HepG2 (cell line): ENCODE measurements around the gene AGRN. TPM values are rescaled to one million over a fixed set of nuclear protein-coding genes. Genes with fewer than 3 reads are reported as not detected.

ENCODE experiments used
- AHR ChIP-seq: IDR thresholded peaks from 2 replicates; pipeline ENCODE4 v1.6.1; 2018; ENCODE audit warnings: missing genetic modification reagents, missing compliant biosample characterization
- AKNA ChIP-seq: sonication (generic); formaldehyde crosslinking; IDR thresholded peaks from 2 replicates; pipeline ENCODE4 v1.4.0; 2020; ENCODE audit warnings: missing genetic modification reagents, borderline replicate concordance
- HDAC1 ChIP-seq: sonication (generic); formaldehyde crosslinking; IDR thresholded peaks from 2 replicates; pipeline ENCODE4 v1.5.1; 2020; ENCODE audit warnings: mild to moderate bottlenecking, missing genetic modification reagents
- IKZF4 ChIP-seq: sonication (generic); formaldehyde crosslinking; IDR thresholded peaks from 2 replicates; pipeline ENCODE4 v1.5.1; 2020; ENCODE audit warnings: borderline replicate concordance, mild to moderate bottlenecking, low read depth, missing genetic modification reagents; ENCODE audit errors: not compliant biosample characterization
- MAF1 ChIP-seq: sonication (generic); formaldehyde crosslinking; IDR thresholded peaks from 2 replicates; pipeline ENCODE4 v1.5.0; 2020; ENCODE audit warnings: missing genetic modification reagents, borderline replicate concordance
- MBD4 ChIP-seq: IDR thresholded peaks from 2 replicates; pipeline ENCODE4 v1.6.1; 2012; ENCODE audit warnings: low read length, inconsistent platforms, borderline replicate concordance
- MTA1 ChIP-seq: sonication (generic); formaldehyde crosslinking; IDR thresholded peaks from 2 replicates; pipeline ENCODE4 v1.4.0; 2020; ENCODE audit warnings: missing genetic modification reagents, mild to moderate bottlenecking, borderline replicate concordance
- NCOA5 ChIP-seq: sonication (generic); formaldehyde crosslinking; IDR thresholded peaks from 2 replicates; pipeline ENCODE4 v1.4.0; 2020; ENCODE audit warnings: missing genetic modification reagents
- PHF5A ChIP-seq: IDR thresholded peaks from one replicate; pipeline ENCODE4 v1.6.1; 2018; ENCODE audit warnings: low read depth, missing genetic modification reagents; ENCODE audit not compliant: unreplicated experiment
- SMAD1 ChIP-seq: sonication (generic); formaldehyde crosslinking; IDR thresholded peaks from 2 replicates; pipeline ENCODE4 v1.4.0; 2020; ENCODE audit warnings: missing genetic modification reagents, low read depth, mild to moderate bottlenecking, borderline replicate concordance
- ZBTB8A ChIP-seq: sonication (generic); formaldehyde crosslinking; IDR thresholded peaks from 2 replicates; pipeline ENCODE4 v1.4.0; 2020; ENCODE audit warnings: mild to moderate bottlenecking, low read depth, missing genetic modification reagents, borderline replicate concordance
- ZNF230 ChIP-seq: sonication (generic); formaldehyde crosslinking; IDR thresholded peaks from 2 replicates; pipeline ENCODE4 v1.4.0; 2020; ENCODE audit warnings: mild to moderate bottlenecking, missing genetic modification reagents
- ZNF318 ChIP-seq: sonication (generic); formaldehyde crosslinking; IDR thresholded peaks from 2 replicates; pipeline ENCODE4 v1.4.0; 2020; ENCODE audit warnings: mild to moderate bottlenecking, missing genetic modification reagents
- ZNF329 ChIP-seq: sonication (generic); formaldehyde crosslinking; IDR thresholded peaks from 2 replicates; pipeline ENCODE4 v1.9.0; 2021; ENCODE audit warnings: low read depth, mild to moderate bottlenecking, missing genetic modification reagents
- ZNF563 ChIP-seq: sonication (generic); formaldehyde crosslinking; IDR thresholded peaks from 2 replicates; pipeline ENCODE4 v1.8.0; 2022; ENCODE audit warnings: mild to moderate bottlenecking, moderate library complexity, missing genetic modification reagents
- polyA plus RNA-seq, 8 experiments: library from polyadenylated mRNA; depleted of rRNA in 3 of 8; stranded (reverse) in 7 of 8; unstranded in 1 of 8; fragments of >200 nt; fragmentation: Illumina TruSeq in 4 of 8; extraction: Trizol in 4 of 8; gene quantifications; 2 replicates each; pipeline versions ENCODE4 v1.2.1 to v1.2.3, GENCODE V29; 2011 to 2016; ENCODE audit warnings: low read depth in 4 of 8, missing spikeins in 1 of 8, mixed read lengths in 1 of 8; ENCODE audit not compliant: insufficient read depth in 1 of 8
- total RNA-seq, 5 experiments: library from RNA; depleted of rRNA; stranded (reverse); fragments of >200 nt; fragmentation: Illumina TruSeq; extraction: Trizol; gene quantifications; 2 replicates each; pipeline ENCODE4 v1.2.3, GENCODE V29; 2016; ENCODE audit warnings: low read depth in 1 of 5

Gene AGRN
- total and polyA plus RNA-seq, 2 of the 13 experiments (the other 11 are each of a cell fraction or from before 2014, with no cell fraction given): 29.8 to 65.2 TPM

- TF ChIP-seq MAF1 (no peak), MTA1 (CRISPR knock-in tag) (peak; percentile 54; the same call in 1 of the 2 replicates), NCOA5 (no peak), ZNF318 (CRISPR knock-in tag) (no peak), ZNF329 (no peak), ZBTB8A (CRISPR knock-in tag) (no peak), PHF5A (no peak), MBD4 (no peak), AHR (no peak), IKZF4 (no peak), SMAD1 (CRISPR knock-in tag) (no peak), HDAC1 (CRISPR knock-in tag) (peak; percentile 65), ZNF230 (0 out of 2 replicates have a peak, but pooled peaks have one; percentile 23), AKNA (CRISPR knock-in tag) (no peak), ZNF563 (CRISPR knock-in tag) (no peak)
These were observed 17.7 kb downstream of the AGRN start (continued) for GRCh38 chr1:1037366-1038327.
